Thymus (tissue), 14 donors: ENCODE results near the gene ZFYVE19. TPM values are rescaled to one million over a fixed set of nuclear protein-coding genes. Genes with fewer than 3 reads are reported as not detected.

Experiments
- DNase-seq, 9 donors: peaks; one replicate each; pipeline ENCODE4 v3.0.0-alpha.2; 2013; ENCODE audit warnings: low spot score in 9 of 9, low read depth in 6 of 9, missing footprints in 1 of 9
- H3K27ac ChIP-seq, 2 donors: one replicate each; pipeline ENCODE4 v1.5.1; 2013; ENCODE audit warnings: control low read depth in 1 of 2, low read depth in 1 of 2, low read length in 1 of 2, mild to moderate bottlenecking in 1 of 2, moderate library complexity in 1 of 2
- H3K27me3 ChIP-seq, 2 donors: one replicate each; pipeline ENCODE4 v1.5.1; 2013; ENCODE audit warnings: low read length in 1 of 2; ENCODE audit not compliant: control insufficient read depth in 2 of 2, insufficient read depth in 1 of 2
- H3K36me3 ChIP-seq, 2 donors: one replicate each; pipeline ENCODE4 v1.5.1; 2013; ENCODE audit warnings: low read length in 1 of 2, mild to moderate bottlenecking in 1 of 2, moderate library complexity in 1 of 2; ENCODE audit not compliant: control insufficient read depth in 2 of 2, insufficient read depth in 2 of 2
- H3K4me1 ChIP-seq, 2 donors: one replicate each; pipeline ENCODE4 v1.5.1; 2013; ENCODE audit warnings: low read length in 2 of 2; ENCODE audit not compliant: control insufficient read depth in 2 of 2, insufficient read depth in 2 of 2
- H3K4me3 ChIP-seq, 2 donors: one replicate each; pipeline ENCODE4 v1.5.1; 2013; ENCODE audit warnings: low read length in 2 of 2, control low read depth in 1 of 2, mild to moderate bottlenecking in 1 of 2
- H3K9me3 ChIP-seq, 2 donors: one replicate each; pipeline ENCODE4 v1.5.1; 2013; ENCODE audit warnings: low read length in 1 of 2, mild to moderate bottlenecking in 1 of 2; ENCODE audit not compliant: control insufficient read depth in 2 of 2, insufficient read depth in 1 of 2
- WGBS: extraction: QIAGEN DNeasy Blood & Tissue Kit; methylation state at CpG from one replicate; pipeline ENCODE4 v1.1.7; 2013; 5-methylcytosine and 5-hydroxymethylcytosine counted together
- long read RNA-seq, 10 donors: transcript quantifications; one replicate each; lab custom pipeline, GENCODE V29; 2026
- polyA plus RNA-seq: library from polyadenylated mRNA; stranded (reverse); fragments of 200-250 nt; gene quantifications from one replicate; pipeline ENCODE4 v1.2.3, GENCODE V29; 2013
- total RNA-seq: library from RNA; stranded (reverse); fragments of 120-200 nt; gene quantifications from one replicate; pipeline ENCODE4 v1.2.4, GENCODE V29; 2013
- donor health status: healthy.

The ZFYVE19 gene
- 16.9 TPM for total RNA-seq
- polyA plus RNA-seq, result 43.5 TPM
- long read RNA-seq, donor 1, result 0 reads
- long read RNA-seq, donor 2, result 0 reads
- long read RNA-seq, donor 3, transcript ZFYVE19-203 (11 exons, 2,775 nt), result major isoform, 5 of 7 reads
- long read RNA-seq, donor 3, partial matches to known transcripts, result 0 of 7 reads
- long read RNA-seq, donor 3, other reads (novel, unspliced or antisense), result 0 of 7 reads
- long read RNA-seq, donor 4, partial matches to known transcripts, result 0 of 1 reads
- long read RNA-seq, donor 4, other reads (novel, unspliced or antisense), result 0 of 1 reads
- long read RNA-seq, donor 5, partial matches to known transcripts, result 0 of 4 reads
- long read RNA-seq, donor 5, other reads (novel, unspliced or antisense), result 0 of 4 reads
- long read RNA-seq, donor 6, partial matches to known transcripts, result 0 of 6 reads
- long read RNA-seq, donor 6, other reads (novel, unspliced or antisense), result 0 of 6 reads
- long read RNA-seq, donor 7, partial matches to known transcripts, result 0 of 2 reads
- long read RNA-seq, donor 7, other reads (novel, unspliced or antisense), result 0 of 2 reads
- long read RNA-seq, donor 8, result 0 reads
- long read RNA-seq, donor 9, partial matches to known transcripts, result 0 of 4 reads
- long read RNA-seq, donor 9, other reads (novel, unspliced or antisense), result 0 of 4 reads
- long read RNA-seq, donor 10, partial matches to known transcripts, result 0 of 1 reads
- long read RNA-seq, donor 10, other reads (novel, unspliced or antisense), result 0 of 1 reads

GRCh38 chr15:40807028-40807887 is at the start of gene ZFYVE19, which contains the start of gene DNAJC17:
TSS of gene ZFYVE19 (plus strand) at chr15:40807089. CDS start at chr15:40807590, 501 bp downstream.
TSS of gene DNAJC17 (minus strand) at chr15:40807473. CDS start at chr15:40807446, 27 bp downstream.
- Histone ChIP-seq H3K27ac (peak within 1 kb of the TSS; percentile 83 to 96), H3K4me3 (peak within 1 kb of the TSS; percentile 61 to 81), H3K36me3 (peaks cover 13 to 18% of the 10 kb centered on the region in 2 donors), H3K27me3 (no peaks in the 10 kb centered on the region), H3K4me1 (peaks cover 3 to 27% of the 10 kb centered on the region in 2 donors), H3K9me3 (no peaks in the 10 kb centered on the region)
- DNase-seq, result peak; percentile 91 to 98 (median 96)
- under 1% methylated on average over 64 of the region's 64 CpGs for WGBS

DNA sequence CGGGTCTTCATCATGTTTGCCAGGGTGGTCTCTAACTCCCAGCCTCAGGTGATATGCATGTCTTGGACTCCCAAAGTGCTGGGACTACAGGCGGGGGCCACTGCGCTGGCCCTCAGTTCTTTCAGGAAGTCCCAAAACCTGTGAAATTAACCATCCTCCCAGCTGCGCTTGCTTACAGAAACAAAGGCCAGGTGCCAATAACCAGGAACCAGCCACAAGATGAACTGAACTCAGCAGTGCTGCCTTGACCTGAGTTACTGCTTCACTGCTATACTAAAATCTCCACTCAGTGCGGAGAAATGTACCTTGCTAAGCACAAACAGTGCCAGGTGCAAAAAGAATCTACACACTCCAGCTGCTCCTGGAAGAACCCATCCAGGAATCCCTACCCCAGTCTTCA is 46.9 kb upstream of the ZFYVE19 start:
- DNase-seq, result peak in 1 of 9 donors; percentile 45
- Histone ChIP-seq H3K27ac (peak overlapping the region; percentile 2 to 19), H3K9me3 (no peaks in the 10 kb centered on the region), H3K4me1 (peaks cover 21 to 44% of the 10 kb centered on the region in 2 donors), H3K27me3 (no peaks in the 10 kb centered on the region), H3K36me3 (no peaks in the 10 kb centered on the region), H3K4me3 (no peak overlapping the region)
- 62% methylated on average over 5 of the region's 5 CpGs for WGBS

- H3K4me1 ChIP-seq, result peaks cover 21 to 48% of the 10 kb centered on the region in 2 donors
Observed at GRCh38 chr15:40762919-40763800, 43.7 kb upstream of the ZFYVE19 start.

DNA sequence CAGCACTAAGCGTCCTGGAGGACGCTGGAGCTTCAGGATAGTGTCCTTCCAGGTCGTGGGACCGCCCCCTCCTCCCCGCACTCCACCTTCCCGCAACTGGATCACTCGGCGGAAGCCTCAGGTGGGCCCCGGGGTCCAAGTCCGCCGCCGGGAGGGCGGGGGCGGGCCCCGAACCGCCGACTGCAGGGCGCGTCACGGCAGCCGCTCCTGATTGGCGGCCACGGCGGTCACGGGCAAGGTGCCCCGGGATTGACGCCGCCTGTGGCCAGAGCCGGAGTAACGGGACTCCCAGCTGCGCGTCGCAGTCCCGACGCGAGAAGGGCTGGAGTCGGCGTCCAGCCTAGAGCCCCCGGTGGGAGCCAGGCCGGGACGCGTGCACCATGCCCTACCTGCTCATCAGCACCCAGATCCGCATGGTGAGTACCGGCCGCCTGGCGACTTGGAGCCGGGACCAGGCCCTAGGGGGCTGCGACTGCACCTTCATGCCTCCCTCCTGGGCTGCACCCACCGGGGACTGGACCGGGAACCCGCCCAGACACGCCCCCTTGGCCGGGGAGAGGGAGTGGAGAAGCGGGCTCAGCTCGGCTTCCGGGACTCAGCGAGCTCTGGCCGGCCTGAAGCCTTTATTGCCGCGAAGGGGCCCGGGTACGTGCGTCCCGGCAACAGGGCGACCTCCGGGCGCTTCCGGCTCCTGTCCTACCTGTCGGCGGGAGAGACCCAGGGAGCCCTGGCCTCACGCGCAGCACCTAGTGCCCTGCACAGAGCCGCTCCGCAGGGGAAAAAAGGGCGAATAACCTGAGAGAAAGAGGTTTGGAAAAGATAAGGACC is 42.9 kb upstream of the ZFYVE19 start, which contains the start of gene GCHFR:
GCHFR (plus strand) TSS at position 268 of the 828 bp plus-strand sequence; CDS start at position 381, 113 bp downstream.
- peak within 1 kb of the TSS; percentile 65 to 70 for H3K4me3 ChIP-seq
- peak in 4 of 9 donors; percentile 34 to 74 (median 54) for DNase-seq
- peaks cover 27 to 55% of the 10 kb centered on the region in 2 donors for H3K4me1 ChIP-seq
- H3K36me3 ChIP-seq, result peaks cover 16 to 19% of the 10 kb centered on the region in 2 donors
- H3K27ac ChIP-seq, result peak within 1 kb of the TSS; percentile 81 to 88
- no peaks in the 10 kb centered on the region for H3K27me3 ChIP-seq
- no peaks in the 10 kb centered on the region for H3K9me3 ChIP-seq
- WGBS, result 3% methylated on average over 75 of the region's 75 CpGs

More at GRCh38 chr15:40762919-40763800, 43.7 kb upstream of the ZFYVE19 start:
- WGBS, result 33% methylated on average over 55 of the region's 55 CpGs
- Histone ChIP-seq H3K27ac (peak overlapping the region; percentile 44 to 81), H3K27me3 (no peaks in the 10 kb centered on the region), H3K36me3 (peaks cover 15 to 16% of the 10 kb centered on the region in 2 donors), H3K4me3 (peak overlapping the region; percentile 65 to 70), H3K9me3 (no peaks in the 10 kb centered on the region)
- DNase-seq, result peak in 2 of 9 donors; percentile 27 to 32

- peak overlapping the region; percentile 65 to 70 for H3K4me3 ChIP-seq
- H3K4me1 ChIP-seq, result peaks cover 33 to 62% of the 10 kb centered on the region in 2 donors
Observed at GRCh38 chr15:40764629-40765103, 42.2 kb upstream of the ZFYVE19 start.

GRCh38 chr15:40766194-40766815 is 40.6 kb upstream of the ZFYVE19 start:
- DNase-seq, result no peak
- WGBS, result 95% methylated on average over 7 of the region's 7 CpGs
- H3K36me3 ChIP-seq, result peaks cover 16 to 19% of the 10 kb centered on the region in 2 donors
- peaks cover 31 to 69% of the 10 kb centered on the region in 2 donors for H3K4me1 ChIP-seq
- no peaks in the 10 kb centered on the region for H3K9me3 ChIP-seq
- no peak overlapping the region for H3K27ac ChIP-seq
- no peaks in the 10 kb centered on the region for H3K27me3 ChIP-seq
- H3K4me3 ChIP-seq, result no peak overlapping the region

More at GRCh38 chr15:40764629-40765103, 42.2 kb upstream of the ZFYVE19 start:
- DNase-seq, result peak in 2 of 9 donors; percentile 26 to 31
- H3K36me3 ChIP-seq, result peaks cover 16 to 19% of the 10 kb centered on the region in 2 donors
- H3K27me3 ChIP-seq, result no peaks in the 10 kb centered on the region
- peak overlapping the region; percentile 81 to 88 for H3K27ac ChIP-seq
- H3K9me3 ChIP-seq, result no peaks in the 10 kb centered on the region
- WGBS, result 59% methylated on average over 8 of the region's 8 CpGs
